ENCODE data around the gene SLC16A7.

Gene SLC16A7

GRCh38 chr12:59660148-59660547, 64.3 kb downstream of the SLC16A7 start:
- Histone ChIP-seq H3K4me1 (ENCODE audit: control insufficient read depth, insufficient read depth, low read length, poor library complexity, severe bottlenecking) (no peaks in the 10 kb centered on the region), H3K27me3 (replicated peaks; ENCODE audit: control insufficient read depth, insufficient read depth, low read length, poor library complexity, severe bottlenecking) (no peaks in the 10 kb centered on the region), H3K4me3 (ENCODE audit: insufficient read depth, low read depth, low read length, poor library complexity, severe bottlenecking) (no peak overlapping the region), H3K36me3 (ENCODE audit: control insufficient read depth, insufficient read depth, low read length) (no peaks in the 10 kb centered on the region), H3K9me3 (ENCODE audit: control insufficient read depth, low read length) (no peaks in the 10 kb centered on the region), H3K27ac (ENCODE audit: insufficient read depth, low read length, poor library complexity, severe bottlenecking) (no peak overlapping the region)
- DNase-seq: no peak

- Histone ChIP-seq H3K27me3 (replicated peaks; ENCODE audit: control insufficient read depth, insufficient read depth, low read length, poor library complexity, severe bottlenecking) (no peaks in the 10 kb centered on the region), H3K9me3 (ENCODE audit: control insufficient read depth, low read length) (no peaks in the 10 kb centered on the region), H3K27ac (ENCODE audit: insufficient read depth, low read length, poor library complexity, severe bottlenecking) (no peak overlapping the region), H3K36me3 (ENCODE audit: control insufficient read depth, insufficient read depth, low read length) (no peaks in the 10 kb centered on the region), H3K4me1 (ENCODE audit: control insufficient read depth, insufficient read depth, low read length, poor library complexity, severe bottlenecking) (no peaks in the 10 kb centered on the region), H3K4me3 (ENCODE audit: insufficient read depth, low read depth, low read length, poor library complexity, severe bottlenecking) (no peak overlapping the region)
- no peak for DNase-seq
Measured at GRCh38 chr12:59660921-59661597, 65.2 kb downstream of the SLC16A7 start.

GRCh38 chr12:59664495-59664894, 68.7 kb downstream of the SLC16A7 start:
- no peaks in the 10 kb centered on the region for H3K36me3 ChIP-seq (ENCODE audit: control insufficient read depth, insufficient read depth, low read length)
- H3K4me1 ChIP-seq (ENCODE audit: control insufficient read depth, insufficient read depth, low read length, poor library complexity, severe bottlenecking): no peaks in the 10 kb centered on the region
- no peak overlapping the region for H3K27ac ChIP-seq (ENCODE audit: insufficient read depth, low read length, poor library complexity, severe bottlenecking)
- DNase-seq: no peak
- no peaks in the 10 kb centered on the region for H3K27me3 ChIP-seq (replicated peaks; ENCODE audit: control insufficient read depth, insufficient read depth, low read length, poor library complexity, severe bottlenecking)
- no peaks in the 10 kb centered on the region for H3K9me3 ChIP-seq (ENCODE audit: control insufficient read depth, low read length)
- no peak overlapping the region for H3K4me3 ChIP-seq (ENCODE audit: insufficient read depth, low read depth, low read length, poor library complexity, severe bottlenecking)

- no peak overlapping the region for H3K4me3 ChIP-seq (ENCODE audit: insufficient read depth, low read depth, low read length, poor library complexity, severe bottlenecking)
- DNase-seq: no peak
- H3K9me3 ChIP-seq (ENCODE audit: control insufficient read depth, low read length): no peaks in the 10 kb centered on the region
Measured at GRCh38 chr12:59665701-59666100, 69.9 kb downstream of the SLC16A7 start.

GRCh38 chr12:59668674-59669073, 72.8 kb downstream of the SLC16A7 start:
- Histone ChIP-seq H3K4me3 (ENCODE audit: insufficient read depth, low read depth, low read length, poor library complexity, severe bottlenecking) (no peak overlapping the region), H3K4me1 (ENCODE audit: control insufficient read depth, insufficient read depth, low read length, poor library complexity, severe bottlenecking) (no peaks in the 10 kb centered on the region), H3K36me3 (ENCODE audit: control insufficient read depth, insufficient read depth, low read length) (no peaks in the 10 kb centered on the region), H3K27me3 (replicated peaks; ENCODE audit: control insufficient read depth, insufficient read depth, low read length, poor library complexity, severe bottlenecking) (no peaks in the 10 kb centered on the region), H3K27ac (ENCODE audit: insufficient read depth, low read length, poor library complexity, severe bottlenecking) (no peak overlapping the region), H3K9me3 (ENCODE audit: control insufficient read depth, low read length) (no peaks in the 10 kb centered on the region)
- DNase-seq: no peak

More at GRCh38 chr12:59665701-59666100, 69.9 kb downstream of the SLC16A7 start:
- no peaks in the 10 kb centered on the region for H3K4me1 ChIP-seq (ENCODE audit: control insufficient read depth, insufficient read depth, low read length, poor library complexity, severe bottlenecking)
- H3K27me3 ChIP-seq (replicated peaks; ENCODE audit: control insufficient read depth, insufficient read depth, low read length, poor library complexity, severe bottlenecking): no peaks in the 10 kb centered on the region
- H3K27ac ChIP-seq (ENCODE audit: insufficient read depth, low read length, poor library complexity, severe bottlenecking): no peak overlapping the region
- no peaks in the 10 kb centered on the region for H3K36me3 ChIP-seq (ENCODE audit: control insufficient read depth, insufficient read depth, low read length)

GRCh38 chr12:59672273-59672672, 76.4 kb downstream of the SLC16A7 start:
- no peaks in the 10 kb centered on the region for H3K27me3 ChIP-seq (replicated peaks; ENCODE audit: control insufficient read depth, insufficient read depth, low read length, poor library complexity, severe bottlenecking)
- H3K4me3 ChIP-seq (ENCODE audit: insufficient read depth, low read depth, low read length, poor library complexity, severe bottlenecking): no peak overlapping the region
- H3K4me1 ChIP-seq (ENCODE audit: control insufficient read depth, insufficient read depth, low read length, poor library complexity, severe bottlenecking): no peaks in the 10 kb centered on the region
- no peak for DNase-seq
- no peak overlapping the region for H3K27ac ChIP-seq (ENCODE audit: insufficient read depth, low read length, poor library complexity, severe bottlenecking)
- H3K9me3 ChIP-seq (ENCODE audit: control insufficient read depth, low read length): no peaks in the 10 kb centered on the region
- H3K36me3 ChIP-seq (ENCODE audit: control insufficient read depth, insufficient read depth, low read length): no peaks in the 10 kb centered on the region

GRCh38 chr12:59675461-59675860, 79.6 kb downstream of the SLC16A7 start:
- Histone ChIP-seq H3K4me1 (ENCODE audit: control insufficient read depth, insufficient read depth, low read length, poor library complexity, severe bottlenecking) (no peaks in the 10 kb centered on the region), H3K36me3 (ENCODE audit: control insufficient read depth, insufficient read depth, low read length) (no peaks in the 10 kb centered on the region), H3K4me3 (ENCODE audit: insufficient read depth, low read depth, low read length, poor library complexity, severe bottlenecking) (no peak overlapping the region), H3K27me3 (replicated peaks; ENCODE audit: control insufficient read depth, insufficient read depth, low read length, poor library complexity, severe bottlenecking) (no peaks in the 10 kb centered on the region), H3K9me3 (ENCODE audit: control insufficient read depth, low read length) (no peaks in the 10 kb centered on the region), H3K27ac (ENCODE audit: insufficient read depth, low read length, poor library complexity, severe bottlenecking) (no peak overlapping the region)
- no peak for DNase-seq

GRCh38 chr12:59677857-59678256, 82.0 kb downstream of the SLC16A7 start:
- no peak for DNase-seq
- Histone ChIP-seq H3K4me3 (ENCODE audit: insufficient read depth, low read depth, low read length, poor library complexity, severe bottlenecking) (no peak overlapping the region), H3K36me3 (ENCODE audit: control insufficient read depth, insufficient read depth, low read length) (no peaks in the 10 kb centered on the region), H3K9me3 (ENCODE audit: control insufficient read depth, low read length) (no peaks in the 10 kb centered on the region), H3K4me1 (ENCODE audit: control insufficient read depth, insufficient read depth, low read length, poor library complexity, severe bottlenecking) (no peaks in the 10 kb centered on the region), H3K27ac (ENCODE audit: insufficient read depth, low read length, poor library complexity, severe bottlenecking) (no peak overlapping the region), H3K27me3 (replicated peaks; ENCODE audit: control insufficient read depth, insufficient read depth, low read length, poor library complexity, severe bottlenecking) (no peaks in the 10 kb centered on the region)

GRCh38 chr12:59678759-59679411, 83.1 kb downstream of the SLC16A7 start:
- no peak for DNase-seq
- H3K9me3 ChIP-seq (ENCODE audit: control insufficient read depth, low read length): no peaks in the 10 kb centered on the region
- no peaks in the 10 kb centered on the region for H3K4me1 ChIP-seq (ENCODE audit: control insufficient read depth, insufficient read depth, low read length, poor library complexity, severe bottlenecking)
- no peak overlapping the region for H3K27ac ChIP-seq (ENCODE audit: insufficient read depth, low read length, poor library complexity, severe bottlenecking)
- no peak overlapping the region for H3K4me3 ChIP-seq (ENCODE audit: insufficient read depth, low read depth, low read length, poor library complexity, severe bottlenecking)
- H3K27me3 ChIP-seq (replicated peaks; ENCODE audit: control insufficient read depth, insufficient read depth, low read length, poor library complexity, severe bottlenecking): no peaks in the 10 kb centered on the region
- H3K36me3 ChIP-seq (ENCODE audit: control insufficient read depth, insufficient read depth, low read length): no peaks in the 10 kb centered on the region

GRCh38 chr12:59689776-59690175, 93.9 kb downstream of the SLC16A7 start:
- Histone ChIP-seq H3K4me3 (ENCODE audit: insufficient read depth, low read depth, low read length, poor library complexity, severe bottlenecking) (no peak overlapping the region), H3K36me3 (ENCODE audit: control insufficient read depth, insufficient read depth, low read length) (peaks cover 3% of the 10 kb centered on the region), H3K9me3 (ENCODE audit: control insufficient read depth, low read length) (no peaks in the 10 kb centered on the region), H3K27ac (ENCODE audit: insufficient read depth, low read length, poor library complexity, severe bottlenecking) (no peak overlapping the region), H3K4me1 (ENCODE audit: control insufficient read depth, insufficient read depth, low read length, poor library complexity, severe bottlenecking) (no peaks in the 10 kb centered on the region), H3K27me3 (replicated peaks; ENCODE audit: control insufficient read depth, insufficient read depth, low read length, poor library complexity, severe bottlenecking) (no peaks in the 10 kb centered on the region)
- no peak for DNase-seq
